B cell (primary cell): ENCODE results near the gene TXLNA. TPM values are rescaled to one million over a fixed set of nuclear protein-coding genes. Genes with fewer than 3 reads are reported as not detected.

Experiments
- ATAC-seq: fragments of 200-7000 bp; cut with Tn5 transposase; one replicate; pipeline ENCODE4 v1.10.0; 2021; ENCODE audit warnings: low read depth, mild to moderate bottlenecking, moderate number of reproducible peaks, moderate library complexity
- CTCF ChIA-PET: fragments of 350-600 bp; sonication (Branson Sonifier 250); formaldehyde crosslinking; loops from one replicate; lab custom pipeline; 2021; ENCODE audit warnings: antibody characterized with exemption, inconsistent platforms; lab: Charles Lee
- POLR2A ChIA-PET: fragments of 350-600 bp; sonication (Branson Sonifier 250); formaldehyde crosslinking; loops from one replicate; lab custom pipeline; 2021; ENCODE audit warnings: antibody characterized with exemption; lab: Charles Lee
- DNase-seq: peaks from one replicate; pipeline ENCODE4 v3.0.0; 2013
- H2AFZ ChIP-seq: 2 replicates; pipeline ENCODE4 v1.6.1; 2012; ENCODE audit warnings: mild to moderate bottlenecking, low read depth, low read length; ENCODE audit not compliant: insufficient read depth, poor library complexity, severe bottlenecking
- H3K27ac ChIP-seq, 2 donors: 1 replicate in 1 of 2; 2 replicates in 1 of 2; pipeline ENCODE4 v1.5.1; 2012 to 2013; ENCODE audit warnings: low read length in 2 of 2, mild to moderate bottlenecking in 2 of 2, moderate library complexity in 1 of 2
- H3K27me3 ChIP-seq, 4 experiments: fragments of 200-600 bp in 1 of 4; sonication (generic) in 1 of 4; replicated peaks in 1 of 4; 1 replicate in 2 of 4; 2 replicates in 2 of 4; pipeline versions ENCODE4 v1.6.1 to v1.7.0; 2013 to 2016; ENCODE audit warnings: low read length in 3 of 4, mild to moderate bottlenecking in 2 of 4, mixed read lengths in 1 of 4, moderate library complexity in 1 of 4; ENCODE audit not compliant: insufficient read depth in 4 of 4, control insufficient read depth in 3 of 4; ENCODE audit errors: control extremely low read depth in 1 of 4
- H3K36me3 ChIP-seq, 2 experiments: replicated peaks in 1 of 2; 1 replicate in 1 of 2; 2 replicates in 1 of 2; pipeline versions ENCODE4 v1.6.1 to v1.7.1; 2013; ENCODE audit warnings: low read length in 1 of 2; ENCODE audit not compliant: insufficient read depth in 2 of 2, control insufficient read depth in 1 of 2; ENCODE audit errors: control extremely low read depth in 1 of 2, extremely low read depth in 1 of 2
- H3K4me1 ChIP-seq, 2 donors: fragments of 200-600 bp in 1 of 2; sonication (generic) in 1 of 2; 1 replicate in 1 of 2; 2 replicates in 1 of 2; pipeline versions ENCODE4 v1.5.1 to v1.6.1; 2013 to 2017; ENCODE audit warnings: low read length in 2 of 2; ENCODE audit not compliant: control insufficient read depth in 2 of 2, insufficient read depth in 2 of 2
- H3K4me2 ChIP-seq: replicated peaks from 2 replicates; pipeline ENCODE3; 2012; ENCODE audit warnings: mild to moderate bottlenecking, low read depth, low read length; ENCODE audit not compliant: poor library complexity, severe bottlenecking
- H3K4me3 ChIP-seq, 5 experiments: fragments of 200-600 bp in 1 of 5; sonication (generic) in 1 of 5; 1 replicate in 3 of 5; 2 replicates in 2 of 5; pipeline versions ENCODE4 v1.5.1 to v1.7.0; 2011 to 2016; ENCODE audit warnings: low read length in 4 of 5, mild to moderate bottlenecking in 4 of 5, low read depth in 2 of 5, control low read depth in 1 of 5, moderate library complexity in 1 of 5; ENCODE audit not compliant: insufficient read depth in 1 of 5; ENCODE audit errors: control extremely low read depth in 1 of 5, extremely low read depth in 1 of 5
- H3K79me2 ChIP-seq: fragments of 200-600 bp; sonication (generic); one replicate; pipeline ENCODE4 v1.6.0; 2016; ENCODE audit warnings: low read length; ENCODE audit not compliant: control insufficient read depth, insufficient read depth
- H3K9ac ChIP-seq: fragments of 200-600 bp; sonication (generic); 2 replicates; pipeline ENCODE4 v1.6.1; 2017; ENCODE audit warnings: mild to moderate bottlenecking, low read length, moderate library complexity
- H3K9me3 ChIP-seq, 3 donors: one replicate each; pipeline versions ENCODE4 v1.6.1 to v1.7.1; 2013; ENCODE audit warnings: low read length in 2 of 3; ENCODE audit not compliant: control insufficient read depth in 2 of 3, insufficient read depth in 1 of 3; ENCODE audit errors: control extremely low read depth in 1 of 3
- H4K20me1 ChIP-seq: 2 replicates; pipeline ENCODE4 v1.6.0; 2012; ENCODE audit warnings: mild to moderate bottlenecking, low read length; ENCODE audit not compliant: insufficient read depth, control insufficient read depth, poor library complexity, severe bottlenecking
- H3K27ac Mint-ChIP-seq: one replicate; pipeline ENCODE4 v1.8.0; 2021; ENCODE audit warnings: mixed read lengths
- H3K27me3 Mint-ChIP-seq: one replicate; pipeline ENCODE4 v1.8.0; 2021; ENCODE audit warnings: mixed read lengths
- H3K4me1 Mint-ChIP-seq: one replicate; pipeline ENCODE4 v1.8.0; 2021; ENCODE audit warnings: mixed read lengths
- H3K4me3 Mint-ChIP-seq: one replicate; pipeline ENCODE4 v1.8.0; 2021; ENCODE audit warnings: mixed read lengths
- H3K9me3 Mint-ChIP-seq: one replicate; pipeline ENCODE4 v1.8.0; 2022; ENCODE audit warnings: mixed read lengths; ENCODE audit not compliant: insufficient read depth
- EZH2 ChIP-seq: IDR thresholded peaks from 2 replicates; pipeline ENCODE4 v1.6.1; 2012; ENCODE audit warnings: borderline replicate concordance, low read depth, mild to moderate bottlenecking, moderate library complexity, low read length; ENCODE audit not compliant: insufficient read depth, poor library complexity, severe bottlenecking
- WGBS: methylation state at CpG from one replicate; pipeline ENCODE4 v1.1.5; 2013; ENCODE audit warnings: missing lambda C conversion rate; ENCODE audit not compliant: insufficient coverage; 5-methylcytosine and 5-hydroxymethylcytosine counted together
- intact Hi-C: fragments of 100-400 bp; cut with micrococcal nuclease; formaldehyde crosslinking; loops from one replicate; pipeline ENCODE4 v1.10.0; 2022
- polyA plus RNA-seq: library from polyadenylated mRNA; depleted of rRNA; stranded (reverse); fragments of >200 nt; gene quantifications from 2 replicates; pipeline ENCODE4 v1.2.3, GENCODE V29; 2012
- total RNA-seq, 2 donors: library from RNA; stranded (reverse); fragments of 120-200 nt in 1 of 2; gene quantifications; 1 replicate in 1 of 2; 2 replicates in 1 of 2; pipeline versions ENCODE4 v1.2.3 to v1.2.4, GENCODE V29; 2013 to 2022
- TF ChIP-seq, protein P1 (sequence below): fragments of 200-600 bp; IDR thresholded peaks from one replicate; pipeline ENCODE4 v1.8.0; 2022; ENCODE audit warnings: antibody characterized with exemption, mild to moderate bottlenecking

The TXLNA gene
- total and polyA plus RNA-seq, 2 donors (not counting 1 experiment from before 2014, with no cell fraction given): 23.0 to 38.3 TPM

DNA sequence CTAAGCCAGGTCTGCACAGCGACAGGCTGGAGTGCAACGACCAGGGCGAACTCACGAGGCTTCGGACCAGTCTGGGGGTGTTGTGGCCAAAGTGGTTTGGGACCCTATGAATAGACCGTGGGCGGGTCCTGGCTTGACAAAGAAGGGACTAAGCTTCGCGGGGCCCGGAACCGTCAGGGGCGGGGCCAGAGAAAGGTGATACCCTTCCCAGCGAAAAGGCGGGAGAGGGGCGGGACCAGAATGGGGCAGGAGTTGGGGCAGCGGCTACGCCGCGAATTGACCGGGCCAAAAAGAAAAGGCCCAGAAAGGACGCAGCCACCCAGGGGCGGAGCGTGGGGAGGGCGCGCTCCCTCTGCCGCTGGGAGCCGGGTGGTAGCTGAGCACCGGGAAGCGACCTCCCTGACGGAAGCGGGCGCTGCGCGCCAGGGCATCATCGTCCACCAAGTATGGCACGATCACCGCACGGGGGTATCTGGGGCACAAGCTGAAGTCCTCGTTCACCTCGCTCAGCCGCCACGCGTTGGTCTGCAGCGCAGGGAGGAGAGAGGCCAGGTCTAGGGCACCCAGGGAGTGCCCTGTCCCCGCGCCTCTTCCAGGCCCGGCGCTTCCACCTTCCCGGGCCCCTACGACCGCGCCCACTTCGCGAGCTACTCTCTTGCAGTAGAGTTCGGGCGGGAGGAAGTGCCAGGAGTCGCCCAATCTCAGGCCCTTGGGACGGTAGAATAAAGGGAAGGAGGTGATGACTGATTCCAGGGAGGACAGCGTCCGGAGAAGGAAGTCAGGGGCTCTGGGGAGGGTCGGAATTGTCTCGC is 60.9 kb downstream of the TXLNA start:
- CTCF ChIA-PET: interaction anchor here (0.8 to 8.7 kb wide), 39 partner anchors 9 to 276 kb away, joined by 3 to 118 read pairs (median 5); partner anchors contain the start of genes BSDC1, DCDC2B, EIF3I and FAM167B
- H3K4me2 ChIP-seq: peak overlapping the region; percentile 92
- no peaks in the 10 kb centered on the region for H4K20me1 ChIP-seq
- DNase-seq: peak; percentile 75
- no peak for TF ChIP-seq EZH2
- TF ChIP-seq, protein P1, sequence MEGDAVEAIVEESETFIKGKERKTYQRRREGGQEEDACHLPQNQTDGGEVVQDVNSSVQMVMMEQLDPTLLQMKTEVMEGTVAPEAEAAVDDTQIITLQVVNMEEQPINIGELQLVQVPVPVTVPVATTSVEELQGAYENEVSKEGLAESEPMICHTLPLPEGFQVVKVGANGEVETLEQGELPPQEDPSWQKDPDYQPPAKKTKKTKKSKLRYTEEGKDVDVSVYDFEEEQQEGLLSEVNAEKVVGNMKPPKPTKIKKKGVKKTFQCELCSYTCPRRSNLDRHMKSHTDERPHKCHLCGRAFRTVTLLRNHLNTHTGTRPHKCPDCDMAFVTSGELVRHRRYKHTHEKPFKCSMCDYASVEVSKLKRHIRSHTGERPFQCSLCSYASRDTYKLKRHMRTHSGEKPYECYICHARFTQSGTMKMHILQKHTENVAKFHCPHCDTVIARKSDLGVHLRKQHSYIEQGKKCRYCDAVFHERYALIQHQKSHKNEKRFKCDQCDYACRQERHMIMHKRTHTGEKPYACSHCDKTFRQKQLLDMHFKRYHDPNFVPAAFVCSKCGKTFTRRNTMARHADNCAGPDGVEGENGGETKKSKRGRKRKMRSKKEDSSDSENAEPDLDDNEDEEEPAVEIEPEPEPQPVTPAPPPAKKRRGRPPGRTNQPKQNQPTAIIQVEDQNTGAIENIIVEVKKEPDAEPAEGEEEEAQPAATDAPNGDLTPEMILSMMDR: peak; percentile 30
- peak overlapping the region; percentile 50 to 77 (median 69) for H3K4me3 ChIP-seq
- H2AFZ ChIP-seq: peak overlapping the region; percentile 86
- no peaks in the 10 kb centered on the region for H3K9me3 Mint-ChIP-seq
- H3K27ac Mint-ChIP-seq: peak overlapping the region; percentile 93
- no peaks in the 10 kb centered on the region for H3K27me3 Mint-ChIP-seq
- peak; percentile 79 for ATAC-seq
- no peaks in the 10 kb centered on the region for H3K9me3 ChIP-seq
- H3K9ac ChIP-seq: peak overlapping the region; percentile 76
- H3K4me1 ChIP-seq: peaks cover 16 to 31% of the 10 kb centered on the region in 2 donors
- no peaks in the 10 kb centered on the region for H3K79me2 ChIP-seq
- WGBS: 7% methylated on average over 61 of the region's 62 CpGs
- POLR2A ChIA-PET: interaction anchor here (0.5 to 4.3 kb wide), 22 partner anchors 9 to 154 kb away, joined by 3 to 60 read pairs (median 6); partner anchors contain the start of genes BSDC1, CCDC28B, HDAC1 and LCK
- peak overlapping the region; percentile 4 to 61 for H3K27ac ChIP-seq
- H3K4me3 Mint-ChIP-seq: peak overlapping the region; percentile 95
- intact Hi-C loops: loop anchor here (1.0 to 5.0 kb wide), 6 partner anchors 10 to 94 kb away; partner anchors contain the start of genes DCDC2B, EIF3I, IQCC and TMEM234
- H3K27me3 ChIP-seq: no peaks in the 10 kb centered on the region
- peaks cover 20% of the 10 kb centered on the region for H3K4me1 Mint-ChIP-seq
- H3K36me3 ChIP-seq: no peaks in the 10 kb centered on the region
